ENCODE data around the gene EFHC2. TPM values are rescaled to one million over a fixed set of nuclear protein-coding genes. Genes with fewer than 3 reads are reported as not detected.
A peak's percentile ranks its signal among the peaks of the same experiment; 100 is the strongest.

The EFHC2 gene
- polyA plus RNA-seq, 1 donor (not counting 4 experiments of a cell fraction or from before 2014, with no cell fraction given): 0.98 TPM

DNA sequence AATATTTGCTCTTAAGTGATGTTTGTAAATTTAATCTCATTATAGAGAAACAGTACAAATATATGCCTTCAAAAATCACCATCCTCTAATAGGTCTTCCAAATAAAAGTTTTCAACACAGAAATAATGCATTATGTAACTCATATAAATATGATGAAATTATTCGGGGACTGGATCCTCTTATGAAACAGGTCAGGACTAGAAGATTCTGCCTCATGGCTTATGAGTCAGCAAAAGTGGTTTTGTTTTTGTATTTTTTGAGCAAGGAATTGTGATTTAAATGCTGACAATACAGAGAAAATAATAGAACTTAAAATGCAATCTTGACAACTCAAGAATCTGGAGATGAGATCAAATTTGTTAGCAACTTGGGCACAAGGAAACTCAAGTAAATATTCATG, 190.6 kb downstream of the EFHC2 start:
- dilution Hi-C loops (cut with MboI; ENCODE audit: extremely low pct_ligation_motif_present, low sequenced_read_pairs): no loop called here
- peak; percentile 4 for DNase-seq (ENCODE audit: low read depth, low spot score)

DNA sequence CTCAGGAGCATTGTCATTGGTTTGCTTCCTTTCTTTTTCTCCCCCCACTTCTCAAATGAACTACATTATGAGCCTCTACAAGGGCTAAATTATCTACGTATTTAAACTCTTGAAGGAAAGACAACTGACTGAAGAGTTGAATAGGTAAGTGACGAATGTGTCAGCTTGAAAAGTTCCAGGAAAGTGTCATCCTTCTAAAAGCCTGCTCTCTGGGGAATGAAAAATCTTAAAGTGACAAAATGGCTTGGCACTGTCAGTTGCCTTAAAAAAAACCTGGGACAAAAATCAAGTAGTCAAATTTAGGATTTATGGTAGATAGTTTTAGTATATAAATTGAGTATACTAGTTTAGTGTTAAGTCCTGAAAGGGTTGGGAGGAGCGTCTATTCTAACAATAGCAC, 196.3 kb downstream of the EFHC2 start:
- Histone ChIP-seq H3K9me1 (ENCODE audit: control insufficient read depth, extremely low read depth, insufficient read depth, low read length) (no peaks in the 10 kb centered on the region), H3K4me2 (ENCODE audit: control insufficient read depth, extremely low read depth, insufficient read depth, low read depth, low read length) (no peak overlapping the region), H3K4me1 (ENCODE audit: control insufficient read depth, extremely low read depth, insufficient read depth, low read length) (no peaks in the 10 kb centered on the region), H3K9me3 (ENCODE audit: control insufficient read depth, low read depth, low read length) (no peaks in the 10 kb centered on the region), H2AFZ (ENCODE audit: control insufficient read depth, low read length) (no peak overlapping the region), H3K9ac (ENCODE audit: control insufficient read depth, extremely low read depth, insufficient read depth, low read length) (no peak overlapping the region), H3K4me3 (ENCODE audit: control insufficient read depth in 2 of 3, extremely low read depth in 1 of 3, insufficient read depth in 2 of 3, low read depth in 1 of 3, low read length in 3 of 3) (no peak overlapping the region), H3K36me3 (ENCODE audit: control insufficient read depth in 2 of 2, extremely low read depth in 1 of 2, insufficient read depth in 2 of 2, low read length in 2 of 2) (no peaks in the 10 kb centered on the region), H3K27ac (ENCODE audit: control insufficient read depth, insufficient read depth, low read length) (no peak overlapping the region), H3K27me3 (ENCODE audit: control insufficient read depth, extremely low read depth, insufficient read depth, low read length) (no peaks in the 10 kb centered on the region), H4K20me1 (ENCODE audit: control insufficient read depth, extremely low read depth, insufficient read depth, low read length) (no peaks in the 10 kb centered on the region), H3K79me2 (ENCODE audit: control insufficient read depth, insufficient read depth, low read length) (no peaks in the 10 kb centered on the region)
- dilution Hi-C loops (cut with MboI; ENCODE audit: extremely low pct_ligation_motif_present, low sequenced_read_pairs): no loop called here
- FAIRE-seq (no peak), DNase-seq (ENCODE audit: low read depth, low spot score) (no peak)
- TF ChIP-seq EZH2 (IDR thresholded peaks at IDR 0.05; ENCODE audit: low read length): no peak
- TF ChIP-seq, protein P1, sequence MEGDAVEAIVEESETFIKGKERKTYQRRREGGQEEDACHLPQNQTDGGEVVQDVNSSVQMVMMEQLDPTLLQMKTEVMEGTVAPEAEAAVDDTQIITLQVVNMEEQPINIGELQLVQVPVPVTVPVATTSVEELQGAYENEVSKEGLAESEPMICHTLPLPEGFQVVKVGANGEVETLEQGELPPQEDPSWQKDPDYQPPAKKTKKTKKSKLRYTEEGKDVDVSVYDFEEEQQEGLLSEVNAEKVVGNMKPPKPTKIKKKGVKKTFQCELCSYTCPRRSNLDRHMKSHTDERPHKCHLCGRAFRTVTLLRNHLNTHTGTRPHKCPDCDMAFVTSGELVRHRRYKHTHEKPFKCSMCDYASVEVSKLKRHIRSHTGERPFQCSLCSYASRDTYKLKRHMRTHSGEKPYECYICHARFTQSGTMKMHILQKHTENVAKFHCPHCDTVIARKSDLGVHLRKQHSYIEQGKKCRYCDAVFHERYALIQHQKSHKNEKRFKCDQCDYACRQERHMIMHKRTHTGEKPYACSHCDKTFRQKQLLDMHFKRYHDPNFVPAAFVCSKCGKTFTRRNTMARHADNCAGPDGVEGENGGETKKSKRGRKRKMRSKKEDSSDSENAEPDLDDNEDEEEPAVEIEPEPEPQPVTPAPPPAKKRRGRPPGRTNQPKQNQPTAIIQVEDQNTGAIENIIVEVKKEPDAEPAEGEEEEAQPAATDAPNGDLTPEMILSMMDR (optimal IDR thresholded peaks at IDR 0.05 in 1 of 3, IDR thresholded peaks at IDR 0.05 in 1 of 3, conservative IDR thresholded peaks at IDR 0.05 in 1 of 3; ENCODE audit: extremely low read depth in 1 of 3, insufficient read depth in 2 of 3, low read length in 3 of 3): no peak

More for the DNA sequence above, 190.6 kb downstream of the EFHC2 start:
- Histone ChIP-seq H3K4me2 (ENCODE audit: control insufficient read depth, extremely low read depth, insufficient read depth, low read depth, low read length) (peak overlapping the region; percentile 4), H3K36me3 (ENCODE audit: control insufficient read depth in 2 of 2, extremely low read depth in 1 of 2, insufficient read depth in 2 of 2, low read length in 2 of 2) (no peaks in the 10 kb centered on the region), H2AFZ (ENCODE audit: control insufficient read depth, low read length) (no peak overlapping the region), H3K9me3 (ENCODE audit: control insufficient read depth, low read depth, low read length) (no peaks in the 10 kb centered on the region), H3K27me3 (ENCODE audit: control insufficient read depth, extremely low read depth, insufficient read depth, low read length) (no peaks in the 10 kb centered on the region), H3K79me2 (ENCODE audit: control insufficient read depth, insufficient read depth, low read length) (no peaks in the 10 kb centered on the region), H3K9me1 (ENCODE audit: control insufficient read depth, extremely low read depth, insufficient read depth, low read length) (no peaks in the 10 kb centered on the region), H3K9ac (ENCODE audit: control insufficient read depth, extremely low read depth, insufficient read depth, low read length) (no peak overlapping the region), H3K4me1 (ENCODE audit: control insufficient read depth, extremely low read depth, insufficient read depth, low read length) (peaks cover 5% of the 10 kb centered on the region), H3K4me3 (ENCODE audit: control insufficient read depth in 2 of 3, extremely low read depth in 1 of 3, insufficient read depth in 2 of 3, low read depth in 1 of 3, low read length in 3 of 3) (no peak overlapping the region), H4K20me1 (ENCODE audit: control insufficient read depth, extremely low read depth, insufficient read depth, low read length) (no peaks in the 10 kb centered on the region), H3K27ac (ENCODE audit: control insufficient read depth, insufficient read depth, low read length) (no peak overlapping the region)
- FAIRE-seq: no peak
- TF ChIP-seq, protein P1 (optimal IDR thresholded peaks at IDR 0.05 in 1 of 3, IDR thresholded peaks at IDR 0.05 in 1 of 3, conservative IDR thresholded peaks at IDR 0.05 in 1 of 3; ENCODE audit: extremely low read depth in 1 of 3, insufficient read depth in 2 of 3, low read length in 3 of 3): no peak
- TF ChIP-seq EZH2 (IDR thresholded peaks at IDR 0.05; ENCODE audit: low read length): no peak
